ENCODE data around the gene OR10C1.

- no peak for TF ChIP-seq CTCF (conservative IDR thresholded peaks at IDR 0.05)
- no peak for TF ChIP-seq ZFX (IDR thresholded peaks at IDR 0.05)
Measured at GRCh38 chr6:29442719-29443118, 3.6 kb downstream of the OR10C1 start.

All from C4-2B (cell line).